Nephron (organoid): ENCODE data around the gene IDE.

Experiments used
- H3K27ac Mint-ChIP-seq, 3 experiments: 2 replicates each; pipeline ENCODE4 v1.8.0; 2020; ENCODE audit warnings: mixed read lengths in 3 of 3, mild to moderate bottlenecking in 2 of 3, moderate library complexity in 1 of 3
- H3K27me3 Mint-ChIP-seq: 2 replicates; pipeline ENCODE4 v1.8.0; 2021; ENCODE audit warnings: low read depth, mild to moderate bottlenecking, moderate library complexity, mixed read lengths
- H3K36me3 Mint-ChIP-seq: 2 replicates; pipeline ENCODE4 v1.8.0; 2020; ENCODE audit warnings: low read depth, mixed read lengths
- H3K4me1 Mint-ChIP-seq: 2 replicates; pipeline ENCODE4 v1.8.0; 2020; ENCODE audit warnings: mixed read lengths
- H3K4me3 Mint-ChIP-seq, 3 experiments: 2 replicates each; pipeline ENCODE4 v1.8.0; 2020; ENCODE audit warnings: mild to moderate bottlenecking in 3 of 3, mixed read lengths in 3 of 3, moderate library complexity in 2 of 3
- H3K9me3 Mint-ChIP-seq: 2 replicates; pipeline ENCODE4 v1.8.0; 2020; ENCODE audit warnings: mixed read lengths
- CTCF ChIP-seq, 3 experiments: fragments of 200-600 bp; sonication (generic); IDR thresholded peaks; one replicate each; pipeline ENCODE4 v1.5.0; 2021; ENCODE audit warnings: antibody characterized with exemption in 3 of 3; ENCODE audit not compliant: unreplicated experiment in 3 of 3

The IDE gene

GRCh38 chr10:92569071-92569470 lies 4.8 kb downstream of the IDE start:
- peaks cover 15% of the 10 kb centered on the region for H3K4me1 Mint-ChIP-seq
- no peak for TF ChIP-seq CTCF (IDR thresholded peaks at IDR 0.05; ENCODE audit: unreplicated experiment in 3 of 3)
- no peak overlapping the region for H3K4me3 Mint-ChIP-seq
- no peak overlapping the region for H3K27ac Mint-ChIP-seq
- no peaks in the 10 kb centered on the region for H3K27me3 Mint-ChIP-seq
- H3K9me3 Mint-ChIP-seq = no peaks in the 10 kb centered on the region
- H3K36me3 Mint-ChIP-seq = peaks cover 24% of the 10 kb centered on the region

GRCh38 chr10:92567952-92568600 lies 5.8 kb downstream of the IDE start:
- H3K36me3 Mint-ChIP-seq = peaks cover 27% of the 10 kb centered on the region
- H3K9me3 Mint-ChIP-seq = no peaks in the 10 kb centered on the region
- H3K4me1 Mint-ChIP-seq = peaks cover 15% of the 10 kb centered on the region
- H3K27ac Mint-ChIP-seq = no peak overlapping the region
- TF ChIP-seq CTCF (IDR thresholded peaks at IDR 0.05; ENCODE audit: unreplicated experiment in 3 of 3) = no peak
- no peaks in the 10 kb centered on the region for H3K27me3 Mint-ChIP-seq
- no peak overlapping the region for H3K4me3 Mint-ChIP-seq

GRCh38 chr10:92562424-92562823 lies 11.5 kb downstream of the IDE start:
- no peaks in the 10 kb centered on the region for H3K27me3 Mint-ChIP-seq
- no peak overlapping the region for H3K27ac Mint-ChIP-seq
- H3K36me3 Mint-ChIP-seq = peaks cover 64% of the 10 kb centered on the region
- peaks cover 19% of the 10 kb centered on the region for H3K9me3 Mint-ChIP-seq
- no peak for TF ChIP-seq CTCF (IDR thresholded peaks at IDR 0.05; ENCODE audit: unreplicated experiment in 3 of 3)
- no peak overlapping the region for H3K4me3 Mint-ChIP-seq
- no peaks in the 10 kb centered on the region for H3K4me1 Mint-ChIP-seq

- no peaks in the 10 kb centered on the region for H3K27me3 Mint-ChIP-seq
These were observed 14.8 kb downstream of the IDE start for GRCh38 chr10:92559046-92559445.

GRCh38 chr10:92553959-92554358 lies 19.9 kb downstream of the IDE start:
- Mint-ChIP-seq H3K4me3 (no peak overlapping the region), H3K27ac (no peak overlapping the region), H3K27me3 (no peaks in the 10 kb centered on the region), H3K9me3 (peaks cover 30% of the 10 kb centered on the region), H3K4me1 (no peaks in the 10 kb centered on the region), H3K36me3 (peaks cover 74% of the 10 kb centered on the region)
- TF ChIP-seq CTCF (IDR thresholded peaks at IDR 0.05; ENCODE audit: unreplicated experiment in 3 of 3) = no peak

More at GRCh38 chr10:92559046-92559445, 14.8 kb downstream of the IDE start:
- no peak overlapping the region for H3K27ac Mint-ChIP-seq
- no peak overlapping the region for H3K4me3 Mint-ChIP-seq
- no peak for TF ChIP-seq CTCF (IDR thresholded peaks at IDR 0.05; ENCODE audit: unreplicated experiment in 3 of 3)
- H3K36me3 Mint-ChIP-seq = peaks cover 75% of the 10 kb centered on the region
- H3K4me1 Mint-ChIP-seq = no peaks in the 10 kb centered on the region
- peaks cover 34% of the 10 kb centered on the region for H3K9me3 Mint-ChIP-seq

GRCh38 chr10:92552310-92552709 lies 21.6 kb downstream of the IDE start:
- Mint-ChIP-seq H3K4me1 (no peaks in the 10 kb centered on the region), H3K4me3 (no peak overlapping the region), H3K9me3 (peaks cover 21% of the 10 kb centered on the region), H3K27ac (no peak overlapping the region), H3K36me3 (peaks cover 58% of the 10 kb centered on the region), H3K27me3 (no peaks in the 10 kb centered on the region)
- peak in 1 of 3 experiments; percentile 9 for TF ChIP-seq CTCF (IDR thresholded peaks at IDR 0.05; ENCODE audit: unreplicated experiment in 3 of 3)
